Measurements from ENCODE around the gene ROBO1. TPM values are rescaled to one million over a fixed set of nuclear protein-coding genes. Genes with fewer than 3 reads are reported as not detected.

Gene ROBO1
- total RNA-seq, 1 experiment from 2014 or later, result 73.4 TPM

DNA sequence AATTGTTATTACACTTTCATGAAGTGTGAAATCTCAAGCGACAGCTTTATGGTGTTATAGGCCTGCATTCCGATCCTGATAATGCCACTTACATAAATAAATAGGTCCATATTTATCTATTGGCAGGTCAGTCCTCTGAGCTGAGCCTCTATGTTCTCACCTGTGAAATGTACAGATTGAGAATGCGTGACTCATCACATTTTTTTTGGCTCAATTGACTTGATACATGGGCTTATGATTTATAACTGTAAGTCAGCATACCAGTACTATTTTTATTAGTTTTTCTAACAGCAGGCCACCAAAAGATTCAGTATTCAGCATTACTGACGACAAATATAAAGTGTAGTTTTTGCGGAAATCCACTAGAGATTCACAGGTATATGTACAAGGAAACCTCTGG, 344.4 kb downstream of the ROBO1 start:
- H3K27ac ChIP-seq, result no peak overlapping the region
- no peaks in the 10 kb centered on the region for H3K4me1 ChIP-seq
- DNase-seq, result no peak
- H3K36me3 ChIP-seq, result no peaks in the 10 kb centered on the region
- no peaks in the 10 kb centered on the region for H3K9me3 ChIP-seq (replicated peaks)
- H3K27me3 ChIP-seq, result no peaks in the 10 kb centered on the region
- no peak overlapping the region for H3K4me3 ChIP-seq

DNA sequence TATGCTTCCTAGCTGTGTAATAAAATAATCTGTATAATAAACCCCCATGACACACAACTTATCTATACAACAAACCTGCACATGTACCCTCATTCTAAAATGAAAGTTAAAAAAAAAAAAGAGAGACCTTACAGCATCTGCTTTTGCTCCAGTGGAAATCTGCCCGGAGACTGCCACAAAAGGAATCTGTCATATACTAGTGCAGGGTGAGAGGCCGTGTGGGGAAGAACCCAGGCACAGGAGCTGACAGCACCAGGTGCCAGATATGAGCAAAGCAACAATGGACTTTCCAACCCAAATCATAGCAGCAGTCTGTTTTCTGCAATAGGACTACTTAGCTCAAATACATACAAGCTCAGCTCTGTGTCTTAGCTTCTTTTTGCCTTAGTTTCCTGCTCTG, 346.5 kb downstream of the ROBO1 start:
- no peaks in the 10 kb centered on the region for H3K36me3 ChIP-seq
- peak; percentile 3 to 33 for DNase-seq
- H3K4me1 ChIP-seq, result no peaks in the 10 kb centered on the region
- no peaks in the 10 kb centered on the region for H3K9me3 ChIP-seq (replicated peaks)
- H3K4me3 ChIP-seq, result no peak overlapping the region
- H3K27me3 ChIP-seq, result no peaks in the 10 kb centered on the region
- H3K27ac ChIP-seq, result no peak overlapping the region

DNA sequence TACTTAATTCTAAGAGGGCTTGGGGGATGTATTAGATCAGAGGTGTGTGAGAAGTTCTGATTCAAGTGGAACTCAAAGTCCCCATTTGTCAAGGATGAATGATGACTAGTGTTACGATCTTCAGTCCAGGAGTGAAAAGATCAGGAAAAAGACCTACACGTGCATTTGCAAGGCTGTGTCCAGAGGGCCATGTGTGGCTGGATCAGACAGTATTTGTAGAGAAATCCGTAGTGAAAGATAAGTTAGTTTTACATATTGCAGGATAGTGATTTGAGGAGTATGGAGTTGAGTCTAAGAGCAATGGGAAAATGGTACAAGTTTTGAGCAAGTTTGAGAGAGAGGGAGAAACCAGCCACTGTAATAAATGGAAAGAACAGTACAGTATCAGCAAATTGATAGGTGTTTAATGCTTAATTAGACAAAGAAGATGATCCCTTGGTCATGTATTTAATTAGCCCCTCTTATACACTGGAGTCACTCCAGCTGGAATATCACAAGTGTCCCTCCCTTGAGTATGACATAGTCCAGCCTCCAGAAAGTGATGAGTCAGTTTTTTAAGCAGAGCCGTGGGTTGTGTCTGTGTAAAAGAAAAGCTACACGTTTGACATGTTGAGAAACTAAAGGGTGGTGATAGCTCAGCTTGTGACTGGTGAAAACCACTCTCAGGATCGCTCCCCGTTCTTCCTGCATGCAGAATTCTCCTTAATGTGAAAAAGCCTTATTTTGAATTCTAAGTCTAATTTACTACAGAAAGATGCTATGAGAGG, 348.8 kb downstream of the ROBO1 start:
- no peak overlapping the region for H3K27ac ChIP-seq
- no peak overlapping the region for H3K4me3 ChIP-seq

DNA sequence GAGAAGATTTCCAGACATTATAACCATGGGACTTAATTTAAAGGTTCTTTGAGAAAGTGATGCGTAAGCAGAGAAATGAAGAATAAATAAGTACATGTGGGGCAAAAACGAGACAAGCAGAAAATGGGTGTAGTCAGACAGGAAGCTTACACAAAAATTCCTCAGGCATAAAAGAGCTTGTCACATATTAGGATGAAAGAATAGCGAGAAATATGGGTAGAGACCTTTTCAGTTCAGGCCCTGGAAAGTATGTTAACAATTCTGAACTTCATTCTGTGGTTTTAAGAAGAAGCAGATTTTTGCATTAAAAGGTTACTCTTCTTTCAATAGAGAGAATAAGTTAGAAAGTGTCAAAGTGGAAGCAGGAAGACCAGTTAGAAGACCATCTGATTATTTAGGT, 352.4 kb downstream of the ROBO1 start:
- Histone ChIP-seq H3K36me3 (no peaks in the 10 kb centered on the region), H3K4me3 (no peak overlapping the region), H3K4me1 (no peaks in the 10 kb centered on the region), H3K27me3 (no peaks in the 10 kb centered on the region), H3K9me3 (replicated peaks) (no peaks in the 10 kb centered on the region), H3K27ac (no peak overlapping the region)
- DNase-seq, result no peak

More for the DNA sequence above, 348.8 kb downstream of the ROBO1 start:
- H3K36me3 ChIP-seq, result no peaks in the 10 kb centered on the region
- DNase-seq, result no peak
- H3K9me3 ChIP-seq (replicated peaks), result no peaks in the 10 kb centered on the region
- H3K27me3 ChIP-seq, result no peaks in the 10 kb centered on the region
- H3K4me1 ChIP-seq, result no peaks in the 10 kb centered on the region

DNA sequence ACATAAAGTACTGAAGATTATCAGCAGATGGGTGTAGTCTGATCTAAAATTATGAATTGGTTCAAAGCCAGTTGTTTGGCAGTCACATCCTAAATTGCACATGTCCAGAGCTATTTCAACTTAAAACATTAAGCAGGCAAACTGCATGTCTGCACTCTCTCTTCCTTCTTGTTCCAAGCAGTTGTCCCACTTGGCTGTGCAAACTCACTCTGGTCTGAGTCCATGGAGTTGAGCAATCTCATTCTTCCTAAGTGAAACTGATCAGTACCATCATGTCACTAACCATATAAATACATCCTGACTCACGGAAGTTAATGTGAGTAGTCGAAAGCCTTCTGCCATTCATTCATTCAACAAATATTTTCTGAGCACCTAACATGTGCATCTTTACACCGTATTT, 353.0 kb downstream of the ROBO1 start:
- Histone ChIP-seq H3K27ac (no peak overlapping the region), H3K9me3 (replicated peaks) (no peaks in the 10 kb centered on the region), H3K4me3 (no peak overlapping the region), H3K4me1 (no peaks in the 10 kb centered on the region), H3K27me3 (no peaks in the 10 kb centered on the region), H3K36me3 (no peaks in the 10 kb centered on the region)
- DNase-seq, result no peak

DNA sequence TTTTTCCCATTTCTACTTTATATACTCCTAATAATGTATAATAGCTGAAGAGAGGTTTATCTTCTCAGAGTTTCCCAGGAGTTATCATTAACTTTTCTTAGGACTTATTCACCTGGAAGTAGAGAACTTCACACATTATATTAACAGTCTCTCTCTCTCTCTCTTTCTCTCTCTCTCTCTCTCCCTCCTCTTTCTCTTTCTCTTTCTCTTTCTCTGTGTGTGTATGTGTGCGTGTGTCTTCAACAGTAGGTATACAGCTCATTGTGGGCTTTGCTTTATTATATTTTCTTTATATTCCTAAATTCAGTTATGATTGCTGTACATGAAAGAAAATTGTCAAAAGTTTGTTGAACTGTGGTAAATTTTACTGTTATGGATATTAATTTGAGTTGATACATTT, 353.8 kb downstream of the ROBO1 start:
- DNase-seq, result no peak
- Histone ChIP-seq H3K9me3 (replicated peaks) (no peaks in the 10 kb centered on the region), H3K36me3 (no peaks in the 10 kb centered on the region), H3K27me3 (no peaks in the 10 kb centered on the region), H3K27ac (no peak overlapping the region), H3K4me3 (no peak overlapping the region), H3K4me1 (no peaks in the 10 kb centered on the region)

DNA sequence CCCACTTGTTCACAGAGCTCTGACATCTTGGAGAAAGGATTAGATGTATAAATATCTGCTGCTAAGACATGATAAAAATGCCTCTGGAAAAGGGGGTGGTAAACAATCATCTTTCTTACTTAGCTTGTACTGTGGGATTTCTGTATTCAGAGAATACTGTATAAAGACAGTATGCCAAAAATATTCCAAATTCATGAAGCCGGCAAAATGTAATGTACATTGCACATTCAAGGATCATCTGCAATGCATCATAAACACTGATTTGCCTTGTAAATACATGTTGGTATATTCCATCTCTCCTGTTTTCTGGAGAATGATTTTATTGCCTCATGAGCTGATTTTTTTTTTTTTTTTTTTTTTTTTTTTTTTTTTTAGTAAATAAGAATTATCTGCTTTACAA, 355.3 kb downstream of the ROBO1 start:
- Histone ChIP-seq H3K27me3 (no peaks in the 10 kb centered on the region), H3K4me3 (no peak overlapping the region), H3K9me3 (replicated peaks) (no peaks in the 10 kb centered on the region), H3K36me3 (no peaks in the 10 kb centered on the region), H3K27ac (no peak overlapping the region), H3K4me1 (no peaks in the 10 kb centered on the region)
- no peak for DNase-seq

DNA sequence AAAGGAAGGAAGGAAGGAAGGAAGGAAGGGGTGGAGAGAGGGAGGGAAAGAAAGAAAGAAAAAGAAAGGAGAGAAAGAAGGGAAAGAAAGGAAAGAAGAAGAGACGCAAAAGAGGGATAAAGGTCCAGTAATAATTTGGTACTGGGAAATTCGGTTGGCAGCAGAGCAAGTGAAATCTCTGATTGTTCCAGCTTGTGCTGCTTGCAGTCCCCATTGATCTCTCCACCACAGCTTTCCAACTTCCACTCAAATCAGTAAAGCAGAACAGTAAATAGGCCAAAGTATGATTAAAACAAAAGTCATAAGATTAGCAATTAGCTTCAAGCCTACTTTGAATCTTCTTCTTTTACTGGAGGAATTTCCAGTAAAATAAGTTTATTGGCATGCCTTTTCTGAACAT, 357.2 kb downstream of the ROBO1 start:
- no peaks in the 10 kb centered on the region for H3K4me1 ChIP-seq
- no peak overlapping the region for H3K27ac ChIP-seq
- no peaks in the 10 kb centered on the region for H3K27me3 ChIP-seq

DNA sequence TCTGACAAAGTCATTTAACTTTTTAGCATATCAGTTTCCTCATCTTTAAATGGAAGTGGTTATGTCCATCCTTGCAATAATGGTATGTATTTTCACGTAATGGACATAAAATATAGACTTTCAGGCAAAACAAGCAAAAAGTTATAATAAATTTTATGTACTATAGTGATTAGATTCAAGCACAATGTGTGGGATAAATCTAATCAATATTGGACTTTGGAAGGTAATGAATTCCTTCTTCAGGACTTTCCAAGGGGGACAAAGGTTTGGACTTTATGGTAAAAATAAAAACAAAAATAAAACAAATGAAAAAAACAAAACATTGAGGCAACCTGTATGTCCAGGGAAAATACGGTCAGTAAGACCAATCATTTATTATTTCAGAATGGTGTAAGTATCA, 357.7 kb downstream of the ROBO1 start:
- H3K4me3 ChIP-seq, result no peak overlapping the region
- DNase-seq, result no peak
- H3K36me3 ChIP-seq, result no peaks in the 10 kb centered on the region
- H3K27ac ChIP-seq, result no peak overlapping the region
- no peaks in the 10 kb centered on the region for H3K4me1 ChIP-seq
- no peaks in the 10 kb centered on the region for H3K9me3 ChIP-seq (replicated peaks)
- no peaks in the 10 kb centered on the region for H3K27me3 ChIP-seq

More for the DNA sequence above, 357.2 kb downstream of the ROBO1 start:
- Histone ChIP-seq H3K36me3 (no peaks in the 10 kb centered on the region), H3K9me3 (replicated peaks) (no peaks in the 10 kb centered on the region), H3K4me3 (no peak overlapping the region)
- DNase-seq, result no peak

DNA sequence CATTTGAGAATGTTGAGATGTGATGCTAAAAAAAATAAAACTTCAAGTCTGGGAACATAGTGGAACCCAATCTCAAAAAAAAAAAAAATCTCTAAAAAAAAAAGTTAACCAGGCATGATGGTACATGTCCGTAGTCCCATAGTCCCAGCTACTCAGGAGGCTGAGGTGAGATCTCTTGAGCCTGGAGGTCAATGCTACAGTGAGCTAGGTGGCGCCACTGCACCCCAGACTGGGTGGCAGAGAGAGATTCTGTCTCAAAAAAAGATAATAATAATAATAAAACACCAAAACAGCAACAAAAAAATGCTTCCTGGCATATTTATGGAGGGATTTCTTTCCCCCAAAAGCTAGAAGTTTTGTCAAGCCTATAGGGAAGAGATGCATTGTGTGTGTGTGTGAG, 361.6 kb downstream of the ROBO1 start:
- peaks cover 7% of the 10 kb centered on the region; the same call in 1 of the 2 replicates for H3K4me1 ChIP-seq
- H3K9me3 ChIP-seq (replicated peaks), result no peaks in the 10 kb centered on the region
- H3K4me3 ChIP-seq, result no peak overlapping the region
- H3K36me3 ChIP-seq, result no peaks in the 10 kb centered on the region
- no peak overlapping the region for H3K27ac ChIP-seq
- H3K27me3 ChIP-seq, result no peaks in the 10 kb centered on the region
- DNase-seq, result peak in 1 of 2 experiments; percentile 2

DNA sequence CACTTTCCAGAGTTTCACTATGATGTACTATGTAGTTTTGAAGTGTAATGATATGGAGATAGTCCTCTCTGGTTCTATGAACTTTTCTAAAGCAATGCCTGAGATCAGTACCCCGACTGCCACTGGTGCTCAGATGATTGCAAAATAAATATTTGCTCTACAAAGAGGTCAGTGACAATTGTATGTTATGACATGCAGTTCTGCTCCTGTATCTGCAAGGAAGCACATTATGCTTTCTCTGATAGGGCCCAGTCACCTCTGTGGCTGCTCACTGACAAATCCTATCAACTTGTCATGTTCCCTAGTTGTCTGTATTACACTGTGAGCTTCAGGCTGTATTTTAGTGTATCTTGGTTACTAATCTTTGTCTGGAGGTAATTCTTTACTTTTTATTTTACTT, 362.6 kb downstream of the ROBO1 start:
- H3K4me1 ChIP-seq, result peaks cover 7% of the 10 kb centered on the region; the same call in 1 of the 2 replicates
- H3K36me3 ChIP-seq, result no peaks in the 10 kb centered on the region
- no peaks in the 10 kb centered on the region for H3K27me3 ChIP-seq
- H3K27ac ChIP-seq, result no peak overlapping the region
- DNase-seq, result no peak
- no peaks in the 10 kb centered on the region for H3K9me3 ChIP-seq (replicated peaks)
- H3K4me3 ChIP-seq, result no peak overlapping the region

DNA sequence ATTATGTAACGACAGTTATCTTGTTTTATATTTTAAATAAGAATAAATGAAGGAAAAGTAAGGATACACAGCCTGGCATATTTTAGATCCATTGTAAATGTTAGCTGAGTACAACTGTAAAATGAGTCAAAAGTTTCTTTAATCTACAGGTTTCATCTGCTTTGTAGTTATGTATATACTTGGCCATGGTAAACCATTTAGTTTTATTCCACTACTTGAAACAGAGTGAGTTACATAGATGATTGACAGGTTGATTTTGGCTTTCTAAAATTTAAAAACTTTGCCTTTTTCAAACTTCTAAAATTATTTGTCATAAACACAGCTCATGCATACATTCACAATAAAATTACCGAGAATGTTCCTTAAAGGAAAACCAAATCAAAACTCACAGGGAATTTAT, 371.2 kb downstream of the ROBO1 start:
- Histone ChIP-seq H3K9me3 (replicated peaks) (no peaks in the 10 kb centered on the region), H3K4me3 (no peak overlapping the region), H3K4me1 (no peaks in the 10 kb centered on the region), H3K27ac (no peak overlapping the region), H3K27me3 (no peaks in the 10 kb centered on the region), H3K36me3 (no peaks in the 10 kb centered on the region; the same call in 1 of the 2 replicates)
- DNase-seq, result no peak

DNA sequence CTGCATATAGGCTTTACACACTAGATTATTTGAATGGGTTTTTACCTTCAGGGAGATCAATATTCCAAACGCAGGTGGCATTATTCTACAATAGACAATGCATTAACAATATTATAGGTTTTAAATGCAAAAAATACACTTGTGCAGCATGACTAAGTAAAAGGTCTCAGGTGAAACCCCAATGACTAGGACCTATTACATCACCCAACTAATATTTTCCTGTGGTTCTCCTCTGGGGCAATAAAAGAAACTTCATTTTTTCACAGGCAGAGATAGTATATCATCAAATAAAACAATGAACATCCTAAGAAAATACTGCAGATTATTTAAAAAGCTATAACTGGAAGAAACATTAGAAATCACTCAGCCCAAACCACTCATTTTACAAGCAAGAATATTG, 375.3 kb downstream of the ROBO1 start:
- Histone ChIP-seq H3K27ac (no peak overlapping the region), H3K36me3 (no peaks in the 10 kb centered on the region; the same call in 1 of the 2 replicates), H3K4me3 (no peak overlapping the region), H3K9me3 (replicated peaks) (no peaks in the 10 kb centered on the region), H3K27me3 (no peaks in the 10 kb centered on the region), H3K4me1 (no peaks in the 10 kb centered on the region)
- DNase-seq, result no peak

DNA sequence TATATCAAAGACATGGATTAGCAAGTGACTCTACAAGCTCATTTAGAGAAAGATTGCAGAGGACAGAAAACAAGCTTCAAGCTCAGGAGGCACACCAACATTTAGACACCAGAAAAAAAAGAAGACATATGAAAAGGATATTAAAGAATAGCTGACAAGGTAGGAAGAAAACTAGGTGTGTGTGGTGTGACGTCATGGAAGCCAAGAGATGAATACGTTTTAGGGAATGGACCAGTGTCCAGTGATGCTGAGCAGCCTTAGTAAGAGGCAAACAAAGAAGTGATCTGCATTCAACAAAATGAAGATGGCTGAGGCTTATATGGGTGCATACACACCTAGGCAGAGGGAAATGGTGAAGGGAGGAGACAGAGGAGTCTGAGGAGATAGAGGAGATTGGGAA, 377.4 kb downstream of the ROBO1 start:
- no peak overlapping the region for H3K4me3 ChIP-seq
- H3K27ac ChIP-seq, result no peak overlapping the region
- no peaks in the 10 kb centered on the region for H3K27me3 ChIP-seq
- H3K9me3 ChIP-seq (replicated peaks), result no peaks in the 10 kb centered on the region
- H3K36me3 ChIP-seq, result no peaks in the 10 kb centered on the region; the same call in 1 of the 2 replicates
- no peak for DNase-seq
- no peaks in the 10 kb centered on the region for H3K4me1 ChIP-seq

DNA sequence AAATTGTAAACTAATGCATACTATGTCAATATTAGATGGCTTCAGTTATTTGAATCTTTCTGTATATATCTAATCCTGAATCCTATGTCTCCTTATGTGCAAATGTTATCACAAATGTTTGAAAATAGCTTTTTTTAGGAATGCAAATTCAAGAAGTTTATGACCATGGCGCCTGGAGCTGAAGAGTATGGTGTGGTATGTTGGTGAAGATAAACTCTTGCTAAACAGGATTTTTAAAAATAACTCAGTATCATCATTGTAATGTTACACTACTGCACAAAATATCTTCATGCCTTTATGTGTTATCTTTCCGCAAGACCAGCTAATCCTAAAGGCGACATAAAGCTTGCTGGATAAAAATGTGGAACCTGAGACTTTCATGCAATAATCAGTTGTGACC, 382.6 kb downstream of the ROBO1 start:
- Histone ChIP-seq H3K27ac (no peak overlapping the region), H3K4me1 (no peaks in the 10 kb centered on the region), H3K36me3 (no peaks in the 10 kb centered on the region), H3K4me3 (no peak overlapping the region), H3K27me3 (no peaks in the 10 kb centered on the region), H3K9me3 (replicated peaks) (no peaks in the 10 kb centered on the region)
- DNase-seq, result no peak

DNA sequence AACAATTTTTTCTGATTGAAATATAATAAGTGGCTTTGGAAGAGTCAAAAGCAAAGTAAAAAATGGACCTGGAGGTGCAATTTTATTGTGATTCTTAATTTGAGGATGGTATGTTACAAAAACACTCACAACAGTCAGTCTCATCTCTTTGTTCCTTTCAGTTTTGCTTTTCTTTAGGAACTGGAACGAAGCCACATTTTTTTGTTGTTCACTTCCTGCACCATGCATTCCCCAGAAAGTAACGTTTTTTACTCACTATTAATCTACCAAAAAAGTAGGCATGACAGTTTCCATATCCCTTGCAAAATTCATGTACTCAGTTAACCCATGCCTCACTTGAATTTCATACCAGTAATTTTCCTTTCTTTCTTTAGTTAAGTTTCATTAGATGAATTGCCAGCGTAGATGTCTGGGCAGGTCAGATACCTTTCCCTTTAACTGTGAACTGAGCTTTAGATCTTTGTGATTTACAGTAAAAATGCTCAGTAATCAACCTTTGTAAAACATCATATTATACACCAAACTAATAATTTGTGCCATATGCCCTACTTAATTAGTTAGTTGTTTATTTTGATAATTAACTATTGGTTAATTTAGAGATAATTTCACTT, 384.3 kb downstream of the ROBO1 start:
- Histone ChIP-seq H3K4me3 (no peak overlapping the region), H3K27me3 (no peaks in the 10 kb centered on the region), H3K9me3 (replicated peaks) (no peaks in the 10 kb centered on the region), H3K36me3 (no peaks in the 10 kb centered on the region), H3K27ac (no peak overlapping the region), H3K4me1 (no peaks in the 10 kb centered on the region)
- no peak for DNase-seq

Data from SJCRH30 (cell line).